ENCODE results near the gene DST. TPM values are rescaled to one million over a fixed set of nuclear protein-coding genes. Genes with fewer than 3 reads are reported as not detected.

DST gene
- total RNA-seq, 1 experiment from 2014 or later, result 71.8 TPM

DNA sequence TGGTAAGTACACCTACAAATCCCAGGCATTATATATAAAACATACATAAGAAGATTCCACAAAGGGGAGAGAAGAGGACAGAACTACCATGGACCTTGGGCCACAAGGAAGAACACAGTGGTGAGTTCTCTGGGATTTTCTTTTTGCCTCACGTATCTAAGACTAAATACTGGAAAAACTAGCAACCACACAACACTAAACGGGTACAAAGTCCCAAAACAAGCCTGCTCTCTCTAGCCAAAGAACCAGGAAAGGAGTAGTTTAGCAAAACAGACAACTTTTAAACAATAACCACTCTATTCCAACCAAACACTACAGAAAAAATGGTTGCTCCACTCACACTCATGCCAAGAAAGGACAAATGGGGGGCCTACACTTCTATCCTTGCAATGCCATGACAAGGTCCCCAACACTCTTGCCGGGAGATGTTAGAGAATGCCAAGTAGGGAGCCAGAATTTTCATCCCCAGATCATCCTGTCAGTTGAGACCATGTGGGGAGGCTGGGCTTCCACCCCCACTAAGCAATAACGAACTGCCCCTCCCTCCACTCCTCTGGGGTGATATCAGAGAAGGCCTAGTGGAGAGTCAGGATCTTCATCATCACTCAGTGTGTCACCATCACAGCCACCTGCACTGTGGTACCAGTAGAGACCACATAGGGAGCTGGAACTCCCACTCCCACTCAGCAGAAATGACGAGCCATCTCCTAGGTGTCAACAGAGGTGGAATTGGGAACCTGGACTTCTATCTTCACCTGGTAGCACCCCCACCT is 123.5 kb downstream of the DST start:
- POLR2A ChIA-PET (ENCODE audit: low non-redundant PET), result no interaction called here

GRCh38 chr6:56517155-56517745 is 125.4 kb downstream of the DST start:
- H3K9me3 ChIP-seq (ENCODE audit: low read depth, low read length, poor library complexity, severe bottlenecking), result no peaks in the 10 kb centered on the region
- no peaks in the 10 kb centered on the region for H3K27me3 ChIP-seq (replicated peaks; ENCODE audit: insufficient read depth, low read depth, low read length, poor library complexity)
- H3K4me1 ChIP-seq (ENCODE audit: insufficient read depth, low read length, poor library complexity, severe bottlenecking), result peaks cover 8% of the 10 kb centered on the region
- TF ChIP-seq EZH2 (IDR thresholded peaks at IDR 0.05; ENCODE audit: borderline replicate concordance, low read depth, low read length, poor library complexity, severe bottlenecking), result no peak
- no peak for TF ChIP-seq CTCF (conservative IDR thresholded peaks at IDR 0.05; ENCODE audit: low read depth, low read length)
- BruUV-seq (replicated peaks), result no TSS peak
- ChIA-PET POLR2A (ENCODE audit: low non-redundant PET) (no interaction called here), CTCF (no interaction called here)
- no peak overlapping the region for H3K27ac ChIP-seq (ENCODE audit: low read depth, low read length, poor library complexity, severe bottlenecking)
- H3K36me3 ChIP-seq (ENCODE audit: insufficient read depth, low read length, poor library complexity, severe bottlenecking), result no peaks in the 10 kb centered on the region
- no peak overlapping the region for H3K4me3 ChIP-seq (ENCODE audit: low read depth, low read length, poor library complexity, severe bottlenecking)
- DNase-seq (ENCODE audit: low spot score), result no peak
- intact Hi-C loops (cut with micrococcal nuclease; ENCODE audit: unreplicated experiment), result no loop called here

More for the DNA sequence above, 123.5 kb downstream of the DST start:
- TF ChIP-seq EZH2 (IDR thresholded peaks at IDR 0.05; ENCODE audit: borderline replicate concordance, low read depth, low read length, poor library complexity, severe bottlenecking) (no peak), CTCF (conservative IDR thresholded peaks at IDR 0.05; ENCODE audit: low read depth, low read length) (no peak)
- no peak overlapping the region for H3K27ac ChIP-seq (ENCODE audit: low read depth, low read length, poor library complexity, severe bottlenecking)
- no peaks in the 10 kb centered on the region for H3K9me3 ChIP-seq (ENCODE audit: low read depth, low read length, poor library complexity, severe bottlenecking)
- intact Hi-C loops (cut with micrococcal nuclease; ENCODE audit: unreplicated experiment), result no loop called here
- BruUV-seq (replicated peaks), result no TSS peak
- CTCF ChIA-PET, result no interaction called here
- peaks cover 8% of the 10 kb centered on the region for H3K4me1 ChIP-seq (ENCODE audit: insufficient read depth, low read length, poor library complexity, severe bottlenecking)
- H3K4me3 ChIP-seq (ENCODE audit: low read depth, low read length, poor library complexity, severe bottlenecking), result no peak overlapping the region
- H3K36me3 ChIP-seq (ENCODE audit: insufficient read depth, low read length, poor library complexity, severe bottlenecking), result no peaks in the 10 kb centered on the region
- no peaks in the 10 kb centered on the region for H3K27me3 ChIP-seq (replicated peaks; ENCODE audit: insufficient read depth, low read depth, low read length, poor library complexity)
- no peak for DNase-seq (ENCODE audit: low spot score)

GRCh38 chr6:56516003-56516402 is 126.7 kb downstream of the DST start:
- POLR2A ChIA-PET (ENCODE audit: low non-redundant PET), result no interaction called here
- Histone ChIP-seq H3K4me3 (ENCODE audit: low read depth, low read length, poor library complexity, severe bottlenecking) (no peak overlapping the region), H3K9me3 (ENCODE audit: low read depth, low read length, poor library complexity, severe bottlenecking) (no peaks in the 10 kb centered on the region), H3K36me3 (ENCODE audit: insufficient read depth, low read length, poor library complexity, severe bottlenecking) (no peaks in the 10 kb centered on the region), H3K27ac (ENCODE audit: low read depth, low read length, poor library complexity, severe bottlenecking) (no peak overlapping the region), H3K4me1 (ENCODE audit: insufficient read depth, low read length, poor library complexity, severe bottlenecking) (no peaks in the 10 kb centered on the region), H3K27me3 (replicated peaks; ENCODE audit: insufficient read depth, low read depth, low read length, poor library complexity) (no peaks in the 10 kb centered on the region)
- no peak for DNase-seq (ENCODE audit: low spot score)
- no peak for TF ChIP-seq EZH2 (IDR thresholded peaks at IDR 0.05; ENCODE audit: borderline replicate concordance, low read depth, low read length, poor library complexity, severe bottlenecking)
- no peak for TF ChIP-seq CTCF (conservative IDR thresholded peaks at IDR 0.05; ENCODE audit: low read depth, low read length)
- no TSS peak for BruUV-seq (replicated peaks)
- CTCF ChIA-PET, result no interaction called here
- intact Hi-C loops (cut with micrococcal nuclease; ENCODE audit: unreplicated experiment), result no loop called here
